Muscle of leg (tissue), 11 donors: ENCODE measurements around the gene ENPP7. TPM values are rescaled to one million over a fixed set of nuclear protein-coding genes. Genes with fewer than 3 reads are reported as not detected.

Source experiments
- DNase-seq: peaks from one replicate; pipeline ENCODE4 v3.0.0; 2013
- H3K27ac ChIP-seq: one replicate; pipeline ENCODE4 v1.5.1; 2013; ENCODE audit warnings: mild to moderate bottlenecking, low read length, control low read depth
- H3K27me3 ChIP-seq: one replicate; pipeline ENCODE4 v1.6.1; 2013; ENCODE audit warnings: low read length; ENCODE audit not compliant: control insufficient read depth, insufficient read depth
- H3K36me3 ChIP-seq: one replicate; pipeline ENCODE4 v1.6.1; 2013; ENCODE audit warnings: low read length; ENCODE audit not compliant: control insufficient read depth, insufficient read depth
- H3K4me1 ChIP-seq: one replicate; pipeline ENCODE4 v1.6.1; 2013; ENCODE audit warnings: low read length; ENCODE audit not compliant: control insufficient read depth, insufficient read depth
- H3K4me3 ChIP-seq: one replicate; pipeline ENCODE4 v1.5.1; 2013; ENCODE audit warnings: low read length, control low read depth
- H3K9me3 ChIP-seq: replicated peaks from 2 replicates; pipeline ENCODE4 v1.6.1; 2013; ENCODE audit warnings: low read depth, low read length; ENCODE audit not compliant: control insufficient read depth
- WGBS: methylation state at CpG from one replicate; pipeline ENCODE4 v1.1.5; 2013; ENCODE audit warnings: missing lambda C conversion rate; ENCODE audit not compliant: insufficient coverage; 5-methylcytosine and 5-hydroxymethylcytosine counted together
- polyA plus RNA-seq, 8 donors: library from polyadenylated mRNA; unstranded; fragments of 120-200 nt; gene quantifications; one replicate each; pipeline versions ENCODE4 v1.2.1 to v1.2.3, GENCODE V29; 2013; ENCODE audit warnings: inconsistent platforms in 1 of 8, low replicate concordance in 1 of 8; ENCODE audit not compliant: insufficient read length in 8 of 8, insufficient read depth in 1 of 8
- total RNA-seq: library from RNA; stranded (reverse); fragments of 120-200 nt; gene quantifications from one replicate; pipeline ENCODE4 v1.2.4, GENCODE V29; 2013

The ENPP7 gene
- total and polyA plus RNA-seq, 9 donors: 0.08 to 8.3 (median 1.2) TPM; not detected in 6

DNA sequence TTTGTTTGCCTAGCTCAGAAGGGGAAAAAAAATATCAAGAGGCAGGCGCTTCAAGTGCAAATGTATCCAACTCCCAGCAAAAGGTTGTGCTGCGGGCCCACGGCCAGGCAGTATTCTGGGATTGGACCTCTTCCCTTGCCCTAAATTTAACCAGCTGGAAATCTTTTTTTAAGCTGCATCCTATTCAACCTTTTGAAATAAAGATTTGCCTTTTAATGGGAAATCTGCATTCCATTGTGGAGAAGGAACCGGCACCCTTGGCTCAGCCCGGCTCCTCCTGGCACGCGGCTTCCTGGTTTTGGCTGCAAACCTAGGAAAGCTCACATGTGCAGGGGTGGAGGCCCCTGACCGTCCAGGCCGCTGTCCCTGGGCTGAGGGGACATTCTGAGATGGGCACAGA is 38.8 kb upstream of the ENPP7 start:
- Histone ChIP-seq H3K36me3 (no peaks in the 10 kb centered on the region), H3K27ac (no peak overlapping the region), H3K4me1 (peaks cover 39% of the 10 kb centered on the region), H3K4me3 (no peak overlapping the region), H3K9me3 (no peaks in the 10 kb centered on the region), H3K27me3 (peaks cover 10% of the 10 kb centered on the region)
- DNase-seq: peak; percentile 89
- 30% methylated on average over 4 of the region's 9 CpGs for WGBS

DNA sequence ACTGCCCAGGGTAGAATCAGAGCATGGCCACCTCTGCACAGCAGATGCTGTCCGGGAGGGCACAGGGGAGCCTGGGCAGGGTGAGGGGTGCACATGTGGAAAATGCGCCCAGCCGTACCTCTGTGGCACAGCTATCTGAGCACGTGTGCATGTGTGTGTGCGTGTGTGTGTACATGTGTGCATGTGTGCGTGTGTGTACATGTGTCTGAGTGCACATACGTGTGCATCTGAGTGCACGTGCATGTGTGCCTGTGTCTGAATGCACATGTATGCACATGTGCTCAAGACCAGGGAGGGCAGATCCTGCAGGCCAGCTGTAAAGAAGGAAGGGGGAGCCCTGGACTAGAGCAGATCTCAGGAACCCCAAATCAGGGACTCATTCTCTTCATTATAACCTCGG is 37.3 kb upstream of the ENPP7 start:
- peaks cover 39% of the 10 kb centered on the region for H3K4me1 ChIP-seq
- WGBS: 74% methylated on average over 8 of the region's 9 CpGs
- no peak overlapping the region for H3K4me3 ChIP-seq

DNA sequence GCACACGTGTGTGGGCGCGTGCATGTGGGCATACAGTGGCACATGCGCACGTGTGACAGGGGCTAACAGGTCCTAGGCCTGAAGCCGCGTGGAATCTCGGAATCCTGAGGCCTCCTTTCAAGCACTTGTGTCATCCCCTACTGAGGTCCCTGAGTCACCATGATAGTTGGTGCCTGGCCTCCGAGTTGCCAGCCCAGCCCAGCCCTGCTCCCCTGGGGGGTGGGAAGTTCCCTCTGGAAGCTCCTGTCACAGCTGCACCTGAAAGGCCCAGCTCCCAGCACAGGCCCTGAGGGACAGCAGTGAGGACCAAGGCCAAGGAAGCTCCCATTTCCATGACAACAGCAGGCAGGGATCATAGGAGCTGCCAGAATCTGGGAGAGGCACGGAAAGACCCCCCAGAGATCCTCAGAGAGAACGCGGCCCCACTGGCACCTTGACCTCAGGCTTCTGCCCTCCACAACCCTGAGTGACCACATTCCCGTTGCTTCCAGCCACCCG is 35.4 kb upstream of the ENPP7 start:
- no peak for DNase-seq
- peaks cover 38% of the 10 kb centered on the region for H3K4me1 ChIP-seq
- peaks cover 20% of the 10 kb centered on the region for H3K27me3 ChIP-seq
- no peaks in the 10 kb centered on the region for H3K9me3 ChIP-seq
- no peaks in the 10 kb centered on the region for H3K36me3 ChIP-seq
- WGBS: 69% methylated on average over 13 of the region's 14 CpGs
- no peak overlapping the region for H3K27ac ChIP-seq
- H3K4me3 ChIP-seq: no peak overlapping the region

More for the DNA sequence above, 37.3 kb upstream of the ENPP7 start:
- Histone ChIP-seq H3K9me3 (no peaks in the 10 kb centered on the region), H3K27me3 (peaks cover 16% of the 10 kb centered on the region), H3K36me3 (no peaks in the 10 kb centered on the region), H3K27ac (no peak overlapping the region)
- no peak for DNase-seq

DNA sequence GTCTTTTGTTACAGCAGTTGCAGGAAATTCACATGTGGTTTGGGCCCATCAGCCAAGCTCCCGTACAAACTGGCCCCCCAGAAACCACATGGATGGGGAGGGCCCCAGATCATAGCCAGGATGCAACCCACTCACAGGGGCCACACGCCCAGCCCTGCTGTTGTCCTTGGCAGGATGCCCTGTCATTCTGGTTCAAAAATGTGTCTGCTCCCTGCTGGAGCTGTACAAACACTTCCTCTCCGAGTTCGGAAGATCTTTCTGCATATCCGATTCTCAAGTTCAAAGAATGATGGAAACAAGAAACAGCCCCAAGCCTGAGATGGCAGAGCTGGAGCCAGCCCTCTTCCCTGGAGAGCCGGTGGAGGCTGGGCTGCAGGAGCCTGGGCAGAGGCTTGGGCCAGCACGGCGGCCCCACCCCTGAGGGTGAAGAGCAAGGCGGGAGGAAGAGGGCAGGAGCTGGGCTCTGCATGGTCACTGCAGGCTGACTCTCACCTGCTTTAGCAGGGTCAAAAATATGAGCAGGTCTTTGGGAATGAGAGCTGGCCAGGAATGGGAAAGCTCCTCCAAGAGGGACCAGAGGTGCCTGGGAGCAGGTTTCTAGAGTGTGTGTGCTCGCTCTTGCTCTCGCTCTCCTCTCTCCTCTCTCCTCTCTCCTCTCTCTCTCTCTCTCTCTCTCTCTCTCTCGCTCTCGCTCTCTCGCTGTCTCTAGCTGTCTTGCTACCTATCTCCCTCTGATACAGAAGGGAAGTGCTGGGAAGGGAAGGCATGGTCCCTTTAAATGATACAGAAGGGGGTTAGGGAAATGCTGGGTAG is 34.7 kb upstream of the ENPP7 start:
- Histone ChIP-seq H3K9me3 (no peaks in the 10 kb centered on the region), H3K36me3 (no peaks in the 10 kb centered on the region), H3K4me3 (no peak overlapping the region), H3K4me1 (peaks cover 32% of the 10 kb centered on the region), H3K27me3 (peaks cover 20% of the 10 kb centered on the region), H3K27ac (no peak overlapping the region)
- peak; percentile 73 for DNase-seq
- WGBS: 31% methylated on average over 7 of the region's 14 CpGs

DNA sequence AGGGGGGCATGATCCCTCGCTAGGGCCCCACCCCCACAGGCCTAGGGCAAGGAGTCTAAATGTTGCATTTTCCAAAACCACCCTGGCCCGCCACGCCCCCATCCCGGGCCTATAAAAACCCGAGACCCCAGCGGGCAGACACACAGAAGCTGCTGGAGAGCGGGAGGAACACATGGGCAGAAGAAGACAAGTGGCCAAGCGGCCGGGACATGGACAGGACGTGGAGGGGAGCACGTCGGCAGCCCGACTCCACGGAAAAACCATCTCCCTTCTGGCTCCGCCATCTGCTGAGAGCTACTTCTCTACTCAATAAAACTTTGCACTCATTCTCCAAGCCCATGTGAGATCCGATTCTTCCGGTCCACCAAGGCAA is 34.1 kb upstream of the ENPP7 start:
- DNase-seq: no peak
- Histone ChIP-seq H3K4me3 (no peak overlapping the region), H3K27me3 (peaks cover 20% of the 10 kb centered on the region), H3K9me3 (no peaks in the 10 kb centered on the region), H3K36me3 (no peaks in the 10 kb centered on the region), H3K27ac (no peak overlapping the region), H3K4me1 (peaks cover 26% of the 10 kb centered on the region)
- 59% methylated on average over 6 of the region's 17 CpGs for WGBS

DNA sequence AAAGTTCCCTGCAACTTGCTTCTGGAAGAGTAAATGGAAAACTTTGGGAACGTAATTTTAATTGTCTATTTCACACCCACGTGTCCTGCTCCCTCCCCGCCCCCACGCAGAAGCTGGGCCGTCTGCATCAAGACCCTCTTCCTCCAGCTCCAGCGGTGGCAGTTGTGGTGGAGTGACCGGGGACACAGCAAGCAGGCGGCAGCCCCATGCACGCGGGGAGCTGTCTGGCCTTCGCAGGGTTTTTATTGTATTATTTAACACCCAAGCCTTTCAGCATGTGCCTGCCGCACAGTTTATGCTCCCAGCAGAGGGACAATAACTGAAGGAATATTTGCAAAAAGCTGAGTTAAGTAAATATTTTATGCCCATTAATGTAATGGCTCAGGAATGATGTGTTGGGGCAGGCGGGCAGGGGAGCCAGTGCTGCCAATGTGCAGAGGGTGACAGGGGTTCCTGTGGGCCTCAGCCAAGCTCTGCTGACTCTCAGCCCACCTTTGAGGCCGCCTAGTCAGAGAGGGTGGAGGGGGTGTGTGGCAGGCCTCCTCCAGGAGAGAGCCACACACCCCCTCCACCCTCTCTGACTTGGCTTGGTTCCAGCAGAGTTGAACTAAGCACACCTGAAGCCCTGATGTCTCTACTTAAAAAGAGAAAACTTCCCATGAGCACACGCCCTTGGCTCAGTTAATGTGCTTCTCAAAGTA is 32.4 kb upstream of the ENPP7 start:
- H3K36me3 ChIP-seq: no peaks in the 10 kb centered on the region
- H3K4me3 ChIP-seq: no peak overlapping the region
- H3K27me3 ChIP-seq: peaks cover 20% of the 10 kb centered on the region
- 71% methylated on average over 2 of the region's 15 CpGs for WGBS
- no peak overlapping the region for H3K27ac ChIP-seq
- peaks cover 16% of the 10 kb centered on the region for H3K4me1 ChIP-seq
- no peaks in the 10 kb centered on the region for H3K9me3 ChIP-seq
- no peak for DNase-seq

DNA sequence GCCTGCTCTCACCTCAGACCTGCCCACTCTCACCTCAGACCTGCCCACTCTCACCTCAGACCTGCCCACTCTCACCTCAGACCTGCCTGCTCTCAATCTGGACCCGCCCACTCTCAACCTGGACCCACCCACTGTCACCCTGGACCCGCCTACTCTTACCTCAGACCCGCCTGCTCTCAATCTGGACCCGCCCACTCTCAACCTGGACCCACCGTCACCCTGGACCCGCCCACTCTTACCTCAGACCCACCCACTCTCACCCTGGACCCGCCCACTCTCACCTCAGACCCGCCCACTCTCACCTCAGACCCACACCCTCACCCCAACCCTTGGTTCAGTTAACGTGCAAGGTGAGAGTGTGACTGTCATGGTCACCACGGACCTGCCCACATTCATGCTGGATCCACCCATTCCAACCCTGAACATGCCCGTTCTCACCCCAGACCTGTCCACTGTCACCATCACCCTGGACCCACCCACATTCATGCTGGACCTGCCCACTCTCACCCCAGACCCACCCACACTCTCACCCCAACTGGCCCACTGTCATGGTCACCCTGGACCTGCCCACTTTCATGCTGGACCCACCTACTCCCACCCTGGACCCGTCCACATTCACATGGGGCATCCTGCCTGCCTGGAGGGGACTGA is 31.2 kb upstream of the ENPP7 start:
- 70% methylated on average over 11 of the region's 12 CpGs for WGBS
- peaks cover 25% of the 10 kb centered on the region for H3K27me3 ChIP-seq
- DNase-seq: no peak

DNA sequence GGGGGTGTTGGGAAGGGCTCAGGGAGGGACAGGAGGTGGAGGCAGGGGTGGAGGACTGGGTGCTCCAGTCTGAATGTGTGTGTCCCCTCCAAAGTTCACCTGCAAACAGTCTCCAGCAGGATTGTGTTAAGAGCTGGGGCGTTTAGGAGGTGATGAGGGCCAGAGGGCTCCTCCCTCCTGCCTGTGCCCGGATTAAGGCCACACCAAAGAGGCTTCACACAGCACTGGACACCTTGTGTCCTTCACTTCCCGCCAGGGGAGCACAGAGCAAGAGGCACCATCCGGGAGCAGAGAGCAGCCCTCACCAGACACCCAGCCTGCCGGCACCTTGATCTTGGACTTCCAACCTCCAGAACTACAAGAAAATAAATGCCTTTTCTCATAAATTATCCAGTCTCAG is 30.2 kb upstream of the ENPP7 start:
- Histone ChIP-seq H3K27ac (no peak overlapping the region), H3K27me3 (peaks cover 25% of the 10 kb centered on the region), H3K9me3 (no peaks in the 10 kb centered on the region), H3K36me3 (no peaks in the 10 kb centered on the region), H3K4me3 (no peak overlapping the region), H3K4me1 (peaks cover 11% of the 10 kb centered on the region)
- WGBS: 23% methylated on average over 3 of the region's 5 CpGs
- no peak for DNase-seq

More for the DNA sequence above, 31.2 kb upstream of the ENPP7 start:
- Histone ChIP-seq H3K9me3 (no peaks in the 10 kb centered on the region), H3K4me1 (peaks cover 16% of the 10 kb centered on the region), H3K4me3 (no peak overlapping the region), H3K36me3 (no peaks in the 10 kb centered on the region), H3K27ac (no peak overlapping the region)

DNA sequence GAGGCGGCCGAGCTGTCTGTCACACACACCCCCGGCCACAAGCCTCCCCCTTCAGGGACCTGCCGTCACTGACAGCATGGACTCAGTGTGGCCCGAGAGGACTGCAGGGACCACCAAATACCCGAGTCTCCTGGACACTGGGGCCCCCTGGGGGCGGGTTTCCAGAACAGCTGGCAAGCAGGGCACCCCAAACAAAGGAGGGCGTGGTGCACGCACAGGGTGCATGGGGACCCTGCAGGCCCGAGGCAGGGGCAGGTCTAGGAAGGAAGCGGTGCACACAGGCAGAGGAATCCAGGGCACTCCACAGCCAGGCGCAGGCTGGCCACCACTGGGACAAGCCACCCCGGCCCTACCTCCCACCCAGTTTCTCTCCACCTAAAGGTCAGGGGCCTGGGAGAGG is 28.7 kb upstream of the ENPP7 start:
- no peak for DNase-seq
- peaks cover 5% of the 10 kb centered on the region for H3K4me1 ChIP-seq
- WGBS: 41% methylated on average over 10 of the region's 13 CpGs
- H3K9me3 ChIP-seq: no peaks in the 10 kb centered on the region
- no peaks in the 10 kb centered on the region for H3K36me3 ChIP-seq
- no peak overlapping the region for H3K4me3 ChIP-seq
- H3K27ac ChIP-seq: no peak overlapping the region
- H3K27me3 ChIP-seq: peaks cover 22% of the 10 kb centered on the region
